NCI-H1105 treated with DMSO at 0.1 percent for 48 hours (cell line): Measurements from ENCODE around the gene MYOG.

Source experiments
- DNase-seq: peaks from one replicate; lab custom pipeline; 2025; lab: John Stamatoyannopoulos, UW

The MYOG gene

DNA sequence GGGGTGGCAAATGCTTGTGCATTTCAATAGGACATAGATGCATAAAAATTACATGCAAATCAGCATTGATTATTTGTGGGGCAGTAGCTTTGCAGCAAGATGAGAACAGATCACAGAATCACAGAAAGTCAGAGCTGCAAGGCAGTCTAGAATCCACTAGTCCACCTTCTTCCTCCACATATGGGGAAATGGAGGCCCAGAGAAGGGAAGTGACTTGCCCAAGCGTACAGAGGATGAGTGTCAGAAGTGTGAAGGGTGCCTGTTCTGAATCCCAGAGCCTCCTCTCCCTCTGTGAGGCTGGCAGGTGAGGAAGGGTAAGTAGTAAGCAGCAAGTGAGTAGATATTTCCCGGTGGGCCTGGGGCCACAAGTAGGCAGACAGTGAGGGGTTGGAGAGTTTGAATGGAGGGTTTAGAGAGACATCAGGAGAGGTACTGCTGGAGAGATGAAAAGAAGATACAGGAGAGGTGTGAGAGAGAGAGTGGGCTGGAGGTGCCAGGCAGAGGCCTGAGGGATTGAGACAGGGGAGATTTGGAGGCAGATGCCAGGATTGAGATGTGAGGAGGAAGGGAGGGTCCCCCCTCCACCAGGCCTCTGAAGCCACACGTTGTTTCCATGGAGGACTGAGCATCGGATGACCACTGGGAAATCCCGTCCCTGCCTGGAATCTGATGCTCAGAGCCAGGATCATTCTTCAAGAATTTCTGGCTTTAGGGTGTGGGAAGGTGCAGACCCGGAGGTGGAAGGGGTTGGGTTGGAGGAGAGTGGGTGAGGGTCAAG lies 4.8 kb upstream of the MYOG start:
- DNase-seq, result no peak

GRCh38 chr1:203089651-203090045 lies 3.8 kb upstream of the MYOG start:
- no peak for DNase-seq

DNA sequence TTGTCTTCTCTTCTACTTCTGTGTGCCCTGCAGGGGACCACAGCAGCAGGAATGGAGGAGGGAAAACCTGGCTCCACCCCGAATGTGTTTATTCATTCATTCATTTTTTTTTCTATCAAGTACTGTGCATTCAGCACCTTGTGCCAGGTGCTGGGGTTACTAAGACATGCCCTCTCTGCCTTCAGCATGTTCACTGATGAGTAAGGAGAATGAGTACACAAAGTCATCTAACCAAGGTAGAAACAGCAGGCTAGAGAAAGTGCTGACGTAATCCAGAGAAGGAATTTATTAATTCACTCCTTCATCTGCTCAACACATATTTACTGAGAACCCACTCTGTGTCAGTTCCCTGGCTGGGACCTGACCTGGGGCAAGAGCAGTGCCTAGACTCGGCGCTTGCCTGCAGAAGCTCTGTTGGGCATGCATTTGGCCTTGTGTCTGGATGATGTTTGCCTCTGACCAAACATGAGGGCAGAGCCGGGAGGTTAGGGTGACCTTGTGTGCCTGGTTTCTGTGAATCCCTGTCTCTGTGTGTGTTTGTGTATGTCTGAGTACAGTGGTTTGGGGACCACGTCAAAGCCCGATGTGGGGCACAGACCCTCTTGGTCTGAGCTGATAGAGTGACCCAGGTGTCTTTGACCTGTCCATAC lies 3.3 kb upstream of the MYOG start:
- no peak for DNase-seq

GRCh38 chr1:203088441-203088840 lies 2.6 kb upstream of the MYOG start:
- DNase-seq, result no peak

- no peak for DNase-seq
These were observed 1.4 kb upstream of the MYOG start for GRCh38 chr1:203086992-203087763.

DNA sequence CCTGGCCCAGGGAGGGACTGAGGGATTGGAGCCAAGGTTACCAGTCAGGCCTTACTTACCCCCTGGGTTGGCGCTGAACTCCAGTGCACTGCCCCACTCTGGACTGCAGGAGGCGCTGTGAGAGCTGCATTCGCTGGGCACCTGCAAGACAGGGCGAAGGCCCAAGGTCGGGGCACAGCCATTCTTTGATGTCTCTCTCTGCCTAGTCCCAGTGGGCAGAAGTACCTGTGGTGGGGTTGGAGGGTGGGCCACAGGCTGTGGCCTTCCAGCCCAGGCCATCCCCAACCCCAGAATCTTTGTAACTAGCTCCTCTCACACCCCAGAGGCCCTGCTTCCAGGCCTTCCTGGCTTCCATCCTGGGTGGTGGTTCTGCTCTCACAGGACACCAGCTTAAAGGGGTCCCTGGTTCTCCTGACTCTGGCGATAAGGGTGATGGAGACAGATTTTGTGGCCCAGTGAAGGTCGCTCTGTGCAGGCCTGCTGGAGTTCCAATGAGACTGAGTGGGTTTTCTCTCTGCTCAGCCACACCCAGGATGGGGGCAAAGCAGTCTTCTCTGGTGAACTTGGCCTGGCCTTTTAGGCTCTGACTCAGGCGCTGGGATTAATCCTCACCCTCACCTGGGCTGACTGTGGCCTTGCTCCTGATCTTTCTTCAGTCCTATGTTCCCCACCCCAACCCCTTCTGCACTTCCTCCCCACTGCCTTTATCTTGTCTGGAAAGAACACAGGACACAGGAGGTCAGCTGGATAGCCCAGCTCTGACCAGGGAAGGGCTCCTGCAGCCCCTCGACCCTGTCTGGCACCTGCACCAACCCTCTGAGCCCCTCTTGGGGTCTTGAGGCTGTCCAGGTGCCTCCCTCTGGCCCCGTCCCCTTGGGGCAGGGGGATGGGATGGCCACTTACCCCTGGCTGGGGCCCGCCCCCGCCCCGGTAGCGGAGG lies 954 bp downstream of the MYOG start:
- DNase-seq, result no peak

- DNase-seq, result no peak
These were observed 2.3 kb downstream of the MYOG start for GRCh38 chr1:203083463-203083921.

GRCh38 chr1:203082571-203083462 lies 3.0 kb downstream of the MYOG start:
- DNase-seq, result no peak

DNA sequence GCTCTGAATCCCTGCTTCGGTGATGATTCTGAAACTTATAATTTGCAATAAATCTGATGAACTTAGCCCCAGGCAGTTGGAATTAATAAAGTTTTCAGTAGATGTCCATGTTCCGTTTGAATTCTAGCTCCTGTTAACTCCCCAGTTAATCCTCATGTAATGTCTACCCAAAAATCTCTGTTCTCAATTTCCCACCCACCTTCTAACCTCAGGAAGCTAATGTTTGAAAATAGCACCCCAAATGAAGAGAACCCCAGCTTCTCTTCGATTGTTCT lies 3.6 kb downstream of the MYOG start:
- DNase-seq, result no peak

- DNase-seq, result no peak
These were observed 4.2 kb downstream of the MYOG start for GRCh38 chr1:203081465-203082230.

DNA sequence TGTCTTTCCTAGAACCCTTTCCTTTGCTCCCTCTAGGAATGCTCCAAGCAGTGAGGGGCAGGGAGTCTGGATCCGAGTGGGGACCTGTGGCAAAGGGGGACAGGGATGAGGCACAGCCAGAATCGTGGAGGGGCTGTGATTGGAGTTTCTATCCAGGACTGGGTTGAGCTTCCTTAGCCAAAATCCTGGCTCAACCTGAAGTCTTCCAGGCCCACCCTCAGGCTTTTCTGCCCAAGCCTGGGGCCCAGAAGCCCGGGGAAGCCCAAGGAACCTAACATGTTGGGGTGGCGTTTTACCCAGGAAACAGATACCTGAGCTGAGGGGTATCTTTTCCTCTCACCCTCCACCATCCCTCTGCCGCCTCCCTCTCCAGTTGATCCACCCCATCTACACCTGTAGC lies 5.4 kb downstream of the MYOG start:
- no peak for DNase-seq

DNA sequence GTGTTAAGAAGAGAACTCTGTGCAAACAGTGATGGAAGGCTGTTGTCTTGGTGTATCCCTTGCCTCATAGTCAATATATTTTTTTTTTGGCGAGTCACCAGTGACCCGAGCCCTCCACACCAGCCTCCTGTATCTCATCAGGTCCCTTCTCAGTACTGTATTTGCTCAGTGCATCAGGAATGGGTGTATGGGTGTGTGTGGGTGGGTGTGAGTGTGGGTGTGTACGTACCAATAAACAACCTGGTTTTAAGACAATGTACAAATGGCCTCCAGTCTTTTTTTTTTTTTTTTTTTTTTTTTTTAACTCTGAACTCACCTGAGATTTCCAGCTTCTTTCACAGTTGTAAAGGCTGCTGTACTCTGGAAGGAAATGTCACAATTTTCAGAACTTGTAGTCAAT lies 7.3 kb downstream of the MYOG start:
- no peak for DNase-seq

DNA sequence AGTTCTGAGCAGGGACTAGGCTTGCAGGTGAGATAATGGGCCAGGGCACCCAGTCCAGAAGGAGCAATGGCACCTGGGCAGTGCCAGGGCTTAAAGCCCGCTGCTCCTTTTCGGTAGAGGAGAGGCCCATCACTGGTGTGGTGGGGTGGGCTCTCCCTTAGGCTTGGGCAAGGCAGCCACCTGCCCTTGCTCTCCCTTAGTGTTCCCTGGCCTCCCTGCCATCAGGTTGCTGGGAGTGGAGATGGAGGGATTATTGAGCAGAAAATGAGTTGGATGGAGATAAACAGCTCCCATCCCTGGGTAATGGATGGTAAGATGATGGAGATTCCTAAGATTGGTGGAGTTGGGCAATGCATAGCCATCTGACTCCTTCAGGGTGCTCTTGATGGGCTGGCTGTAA lies 7.9 kb downstream of the MYOG start:
- no peak for DNase-seq

DNA sequence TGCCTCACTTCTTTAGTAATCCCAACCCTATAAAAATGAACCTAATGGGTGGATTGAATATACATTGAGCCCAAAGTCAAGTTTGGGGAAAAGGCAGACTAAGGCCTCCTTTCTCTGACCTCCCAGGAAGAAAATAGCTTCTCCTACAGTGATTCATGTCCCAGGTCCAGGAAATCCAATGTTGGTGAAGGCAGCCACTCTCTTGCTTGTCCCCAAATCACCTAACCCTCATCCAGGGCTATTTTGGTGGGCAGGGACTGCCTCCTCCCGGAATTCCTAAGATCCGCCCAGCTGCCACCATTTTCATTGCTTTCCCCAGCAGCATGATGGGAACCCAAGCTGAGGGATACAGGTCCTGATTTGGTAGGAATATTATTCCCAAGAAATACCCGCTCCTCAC lies 8.4 kb downstream of the MYOG start:
- DNase-seq, result no peak

DNA sequence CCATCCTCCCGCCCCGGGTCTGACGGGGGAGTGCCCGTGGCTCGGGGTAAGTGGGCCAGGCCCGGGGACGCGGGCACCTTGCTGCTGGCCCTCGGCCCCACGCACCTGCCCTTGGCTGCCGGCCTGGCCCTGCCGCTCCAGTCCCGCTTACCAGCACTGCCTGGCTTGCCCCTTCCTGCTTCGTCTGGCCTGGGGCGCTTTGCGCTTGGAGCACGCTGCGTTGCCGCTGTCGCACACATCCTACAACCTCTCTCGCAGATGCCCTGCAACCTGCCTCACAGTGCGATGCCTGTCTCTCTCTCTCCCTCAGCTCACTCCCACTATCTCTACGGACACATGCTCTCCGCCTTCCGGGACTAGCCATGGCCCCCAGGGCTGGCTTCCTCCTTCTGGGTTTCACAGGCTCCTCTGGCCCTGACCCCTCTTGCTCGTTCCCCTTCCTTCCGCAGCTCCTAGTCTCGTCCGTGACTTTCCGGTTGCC lies 9.7 kb downstream of the MYOG start:
- no peak for DNase-seq

DNA sequence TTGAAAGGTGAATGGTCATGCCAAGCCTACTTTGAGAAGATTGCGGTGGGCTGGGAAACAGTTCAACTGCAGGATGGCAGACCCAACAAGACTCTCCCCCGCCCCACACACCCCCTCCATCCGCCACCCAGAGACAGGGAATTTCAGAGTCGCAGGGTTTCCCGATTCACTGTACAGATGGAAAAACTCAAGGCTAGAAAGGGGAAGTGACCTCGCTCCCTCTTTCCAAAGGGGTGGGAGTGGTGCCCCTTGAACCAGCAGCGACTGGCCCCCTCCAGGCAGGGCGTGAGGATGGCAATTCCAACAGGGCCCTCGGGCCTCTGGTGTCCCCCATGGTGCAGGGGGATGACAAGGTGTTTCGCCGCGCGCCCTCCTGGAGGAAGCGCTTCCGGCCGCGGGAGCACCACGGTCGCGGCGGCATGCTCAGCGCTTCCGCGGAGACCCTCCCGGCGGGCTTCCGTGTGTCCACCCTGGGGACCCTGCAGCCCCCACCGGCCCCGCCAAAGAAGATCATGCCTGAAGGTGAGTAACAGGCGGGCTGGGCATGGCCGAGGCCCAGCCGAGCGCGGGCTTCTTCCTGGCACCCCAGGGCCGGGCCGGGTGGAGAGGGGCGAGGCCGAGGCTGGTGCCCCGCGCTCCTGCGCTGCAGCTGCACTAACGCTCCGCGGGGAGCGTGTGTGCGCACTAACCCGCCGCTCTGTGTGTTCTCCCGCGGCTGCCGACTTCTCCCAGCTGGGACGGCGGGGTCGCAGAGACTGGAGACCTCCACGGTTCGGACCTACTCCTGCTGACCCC lies 10.4 kb downstream of the MYOG start:
- no peak for DNase-seq

- DNase-seq, result no peak
These were observed 11.2 kb downstream of the MYOG start for GRCh38 chr1:203074610-203075009.

DNA sequence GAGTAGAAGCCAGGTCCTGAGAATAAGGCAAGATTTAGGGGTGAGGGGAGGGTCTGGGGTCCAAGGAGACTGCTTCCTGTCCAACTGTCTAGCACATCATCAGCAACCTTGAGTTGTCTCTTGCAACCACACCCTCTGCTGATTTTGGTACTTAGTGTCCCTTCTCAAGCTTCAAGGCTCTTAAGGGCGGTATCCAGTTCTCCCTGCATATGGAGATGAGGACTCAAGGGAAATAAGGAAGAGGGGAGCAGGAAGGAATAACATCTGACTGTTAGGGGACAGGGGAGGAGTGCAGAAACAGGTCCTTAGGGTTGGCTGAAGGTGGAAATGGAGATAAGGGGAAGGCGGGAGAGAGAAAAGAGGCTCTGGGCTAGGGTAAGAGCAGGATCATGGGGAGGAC lies 12.3 kb downstream of the MYOG start:
- DNase-seq, result no peak

GRCh38 chr1:203072911-203073310 lies 12.9 kb downstream of the MYOG start:
- DNase-seq, result no peak
